PC-3 (cell line): Measurements from ENCODE around the gene CDKN2B-AS1.

Experiments
- EZH2 ChIP-seq: fragments of 300-600 bp; sonication (generic); IDR thresholded peaks from one replicate; pipeline ENCODE4 v1.6.1; 2017; ENCODE audit warnings: antibody characterized with exemption, mild to moderate bottlenecking, low read length; ENCODE audit not compliant: unreplicated experiment
- EZH2phosphoT487 ChIP-seq: fragments of 300-600 bp; sonication (generic); IDR thresholded peaks from 2 replicates; pipeline ENCODE4 v1.6.1; 2018; ENCODE audit warnings: mild to moderate bottlenecking, antibody characterized with exemption, low read length, borderline replicate concordance
- TF ChIP-seq, protein P1 (sequence below): fragments of 300-600 bp; sonication (generic); conservative IDR thresholded peaks from 2 replicates; pipeline ENCODE4 v1.5.1; 2017; ENCODE audit warnings: antibody characterized with exemption, low read depth, mild to moderate bottlenecking, low read length

DNA sequence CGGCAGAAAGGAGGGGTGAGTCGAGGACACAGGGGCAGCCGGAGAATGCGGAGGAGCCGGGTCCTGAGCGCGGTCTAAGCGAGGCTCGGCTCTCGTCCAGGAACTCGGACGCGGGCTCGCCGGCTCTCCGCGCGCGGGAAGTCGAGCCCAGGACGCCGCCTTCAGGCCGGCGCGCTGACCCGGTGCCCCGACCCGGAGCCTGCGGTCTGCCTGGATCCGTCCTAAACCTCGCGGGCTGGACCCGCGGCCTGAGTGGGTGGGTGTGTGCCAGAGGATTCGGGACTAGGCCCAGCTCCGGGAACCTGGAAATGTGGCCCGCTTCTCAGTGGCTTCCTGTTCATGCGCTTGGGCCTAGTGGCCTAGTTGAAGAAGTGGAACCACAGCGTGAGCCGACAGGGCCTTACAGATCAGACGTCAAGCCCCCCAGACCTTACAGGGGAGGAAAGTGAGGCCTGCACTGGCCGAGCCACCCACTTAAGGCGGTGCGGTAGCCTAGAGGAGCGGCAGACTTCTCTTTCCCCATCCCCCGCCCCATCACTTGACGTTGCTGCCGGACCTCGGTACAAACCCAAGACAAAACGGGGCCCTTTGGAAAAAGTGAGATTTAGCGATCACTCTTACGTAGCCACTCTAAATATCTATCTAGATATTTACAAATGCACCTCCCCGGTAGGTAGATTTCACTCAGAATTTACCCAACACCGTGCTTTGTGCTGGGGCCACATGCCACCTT, 1.2 kb downstream of the CDKN2B-AS1 start:
- TF ChIP-seq, protein P1, sequence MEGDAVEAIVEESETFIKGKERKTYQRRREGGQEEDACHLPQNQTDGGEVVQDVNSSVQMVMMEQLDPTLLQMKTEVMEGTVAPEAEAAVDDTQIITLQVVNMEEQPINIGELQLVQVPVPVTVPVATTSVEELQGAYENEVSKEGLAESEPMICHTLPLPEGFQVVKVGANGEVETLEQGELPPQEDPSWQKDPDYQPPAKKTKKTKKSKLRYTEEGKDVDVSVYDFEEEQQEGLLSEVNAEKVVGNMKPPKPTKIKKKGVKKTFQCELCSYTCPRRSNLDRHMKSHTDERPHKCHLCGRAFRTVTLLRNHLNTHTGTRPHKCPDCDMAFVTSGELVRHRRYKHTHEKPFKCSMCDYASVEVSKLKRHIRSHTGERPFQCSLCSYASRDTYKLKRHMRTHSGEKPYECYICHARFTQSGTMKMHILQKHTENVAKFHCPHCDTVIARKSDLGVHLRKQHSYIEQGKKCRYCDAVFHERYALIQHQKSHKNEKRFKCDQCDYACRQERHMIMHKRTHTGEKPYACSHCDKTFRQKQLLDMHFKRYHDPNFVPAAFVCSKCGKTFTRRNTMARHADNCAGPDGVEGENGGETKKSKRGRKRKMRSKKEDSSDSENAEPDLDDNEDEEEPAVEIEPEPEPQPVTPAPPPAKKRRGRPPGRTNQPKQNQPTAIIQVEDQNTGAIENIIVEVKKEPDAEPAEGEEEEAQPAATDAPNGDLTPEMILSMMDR = peak; percentile 36; the same call in 1 of the 2 replicates
- TF ChIP-seq EZH2 (no peak), EZH2phosphoT487 (no peak)
